Endothelial cell of umbilical vein (primary cell): ENCODE measurements around the gene CSMD2. TPM values are rescaled to one million over a fixed set of nuclear protein-coding genes. Genes with fewer than 3 reads are reported as not detected.

Experiments used
- BruUV-seq: library from RNA; stranded (reverse); fragments of 400-500 nt; replicated peaks from 2 replicates; lab custom pipeline; 2021; lab: Mats Ljungman, UMichigan
- CTCF ChIA-PET: fragments of 300-600, 350-600 bp; sonication (Branson Sonifier 250); formaldehyde crosslinking; loops from one replicate; lab custom pipeline; 2021; ENCODE audit warnings: antibody characterized with exemption, inconsistent platforms; lab: Charles Lee
- POLR2A ChIA-PET: fragments of 300-600, 350-600 bp; sonication (Branson Sonifier 250); formaldehyde crosslinking; loops from one replicate; lab custom pipeline; 2021; ENCODE audit warnings: antibody characterized with exemption, inconsistent platforms; lab: Charles Lee
- DNase-seq: peaks from one replicate; pipeline ENCODE4 v3.0.0-alpha.2; 2011; ENCODE audit warnings: low read depth, low spot score
- FAIRE-seq: peaks from 2 replicates; lab custom pipeline; 2011; peaks lifted over from hg19 to GRCh38; lab: Jason Lieb, UNC
- H2AFZ ChIP-seq: 2 replicates; pipeline ENCODE4 v1.6.0; 2012; ENCODE audit warnings: low read depth, low read length, control low read depth, inconsistent platforms
- H3K27ac ChIP-seq: 2 replicates; pipeline ENCODE4 v1.5.1; 2011; ENCODE audit warnings: low read depth, mild to moderate bottlenecking, control low read depth, low read length, moderate library complexity; ENCODE audit not compliant: insufficient read depth
- H3K27me3 ChIP-seq, 2 experiments: 2 replicates each; pipeline versions ENCODE4 v1.6.0 to v1.6.1; 2011; ENCODE audit warnings: low read length in 2 of 2, mixed read lengths in 1 of 2; ENCODE audit not compliant: control insufficient read depth in 2 of 2, insufficient read depth in 2 of 2
- H3K36me3 ChIP-seq, 2 experiments: 2 replicates in 1 of 2; 3 replicates in 1 of 2; pipeline ENCODE4 v1.5.1; 2011; ENCODE audit warnings: low read length in 2 of 2, mild to moderate bottlenecking in 1 of 2, moderate library complexity in 1 of 2; ENCODE audit not compliant: control insufficient read depth in 2 of 2, insufficient read depth in 2 of 2; ENCODE audit errors: extremely low read depth in 1 of 2
- H3K4me1 ChIP-seq: 3 replicates; pipeline ENCODE4 v1.5.1; 2011; ENCODE audit warnings: mild to moderate bottlenecking, low read length; ENCODE audit not compliant: control insufficient read depth, insufficient read depth; ENCODE audit errors: extremely low read depth
- H3K4me2 ChIP-seq: 2 replicates; pipeline ENCODE4 v1.6.1; 2011; ENCODE audit warnings: low read length, control low read depth, mixed read lengths; ENCODE audit not compliant: insufficient read depth
- H3K4me3 ChIP-seq, 3 experiments: fragments of 200-600 bp in 1 of 3; sonication (generic), shearing (Covaris generic) in 1 of 3; replicated peaks in 1 of 3; 2 replicates each; pipeline ENCODE4 v1.5.1; 2011 to 2016; ENCODE audit warnings: control low read depth in 3 of 3, low read length in 3 of 3, mild to moderate bottlenecking in 2 of 3, inconsistent platforms in 1 of 3, low read depth in 1 of 3, moderate library complexity in 1 of 3; ENCODE audit not compliant: insufficient read depth in 1 of 3
- H3K79me2 ChIP-seq: 2 replicates; pipeline ENCODE4 v1.6.0; 2012; ENCODE audit warnings: low read length, inconsistent platforms; ENCODE audit not compliant: control insufficient read depth, insufficient read depth
- H3K9ac ChIP-seq: replicated peaks from 2 replicates; pipeline ENCODE3; 2011; ENCODE audit warnings: low read length, control low read depth; ENCODE audit not compliant: insufficient read depth; ENCODE audit errors: extremely low read depth
- H3K9me1 ChIP-seq: replicated peaks from 3 replicates; pipeline ENCODE4 v1.6.0; 2011; ENCODE audit warnings: mild to moderate bottlenecking, low read length; ENCODE audit not compliant: control insufficient read depth, insufficient read depth; ENCODE audit errors: extremely low read depth
- H3K9me3 ChIP-seq: replicated peaks from 2 replicates; pipeline ENCODE4 v1.5.1; 2012; ENCODE audit warnings: low read length, inconsistent platforms; ENCODE audit not compliant: control insufficient read depth, insufficient read depth
- H4K20me1 ChIP-seq: replicated peaks from 2 replicates; pipeline ENCODE3; 2011; ENCODE audit warnings: mild to moderate bottlenecking, low read length; ENCODE audit not compliant: control insufficient read depth, insufficient read depth; ENCODE audit errors: extremely low read depth
- EZH2 ChIP-seq: IDR thresholded peaks from 2 replicates; pipeline ENCODE4 v1.6.1; 2012; ENCODE audit warnings: borderline replicate concordance, low read depth, mild to moderate bottlenecking, moderate library complexity, low read length, inconsistent platforms; ENCODE audit not compliant: severe bottlenecking
- FOS ChIP-seq: IDR thresholded peaks from 2 replicates; pipeline ENCODE4 v1.6.1; 2011; ENCODE audit warnings: mild to moderate bottlenecking, low read length, moderate library complexity, borderline replicate concordance; ENCODE audit not compliant: insufficient read depth
- GATA2 ChIP-seq: IDR thresholded peaks from 2 replicates; pipeline ENCODE4 v1.7.0; 2011; ENCODE audit warnings: low read depth, mild to moderate bottlenecking, moderate library complexity, mixed read lengths, low read length; ENCODE audit not compliant: insufficient read length, insufficient read depth
- JUN ChIP-seq: IDR thresholded peaks from 2 replicates; pipeline ENCODE4 v1.6.1; 2011; ENCODE audit warnings: borderline replicate concordance, low read depth; ENCODE audit not compliant: insufficient read length, insufficient read depth
- MYC ChIP-seq: IDR thresholded peaks from one replicate; pipeline ENCODE4 v1.6.1; 2011; ENCODE audit warnings: mild to moderate bottlenecking, low read depth, low read length
- POLR2A ChIP-seq: IDR thresholded peaks from 2 replicates; pipeline ENCODE4 v1.6.1; 2012; ENCODE audit warnings: low read depth, mild to moderate bottlenecking, control low read depth, low read length
- POLR2AphosphoS5 ChIP-seq: IDR thresholded peaks from 2 replicates; pipeline ENCODE4 v1.6.1; 2012; ENCODE audit warnings: low read depth, mild to moderate bottlenecking, control low read depth, low read length, moderate library complexity; ENCODE audit not compliant: insufficient read depth
- dilution Hi-C: fragments of 300-500 bp; cut with MboI; formaldehyde crosslinking; loops from one replicate; pipeline ENCODE4 v1.15.0; 2019; ENCODE audit warnings: low sequenced_read_pairs; ENCODE audit not compliant: extremely low pct_ligation_motif_present
- intact Hi-C: fragments of 100-400 bp; cut with micrococcal nuclease; formaldehyde crosslinking; loops from one replicate; pipeline ENCODE4 v1.10.0; 2022
- polyA plus RNA-seq, 4 experiments: library from polyadenylated mRNA; depleted of rRNA in 3 of 4; stranded (reverse) in 3 of 4; unstranded in 1 of 4; fragments of >200 nt; gene quantifications; 2 replicates each; pipeline versions ENCODE4 v1.2.1 to v1.2.3, GENCODE V29; 2011 to 2012; ENCODE audit warnings: missing spikeins in 1 of 4
- total RNA-seq: library from RNA; stranded (reverse); gene quantifications from 2 replicates; pipeline ENCODE4 v1.2.3, GENCODE V29; 2021
- TF ChIP-seq, protein P1 (sequence below), 2 donors: IDR thresholded peaks; 1 replicate in 1 of 2; 2 replicates in 1 of 2; pipeline ENCODE4 v1.5.1; 2011; ENCODE audit warnings: low read length in 2 of 2, mild to moderate bottlenecking in 2 of 2, moderate library complexity in 2 of 2, control low read depth in 1 of 2, inconsistent platforms in 1 of 2, low read depth in 1 of 2; ENCODE audit not compliant: insufficient read depth in 1 of 2; ENCODE audit errors: extremely low read depth in 1 of 2
- TF ChIP-seq, protein P2 (sequence below): IDR thresholded peaks from 2 replicates; pipeline ENCODE4 v1.6.1; 2011; ENCODE audit not compliant: insufficient read depth, insufficient read length

The CSMD2 gene
- total and polyA plus RNA-seq, 2 donors (not counting 3 experiments of a cell fraction or from before 2014, with no cell fraction given), result under 0.01 TPM; not detected in 1

DNA sequence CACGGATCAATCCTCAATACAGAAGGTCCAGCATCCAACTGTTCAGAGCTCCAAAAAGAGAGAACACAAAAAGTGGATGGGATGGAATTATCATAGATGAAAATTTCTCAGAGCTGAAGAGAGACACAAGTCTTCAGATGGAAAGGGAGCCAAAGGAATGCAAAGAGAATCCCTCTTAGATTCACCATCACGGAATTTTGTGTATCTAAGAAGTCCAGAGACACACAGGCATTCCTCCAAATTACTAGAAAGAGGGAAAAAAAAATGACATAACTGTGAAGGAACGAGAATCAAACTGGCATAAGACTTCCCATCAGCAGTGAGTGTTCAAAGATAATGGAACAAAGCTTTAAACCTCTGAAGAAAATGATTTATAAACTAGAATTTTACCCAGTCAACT is 591.4 kb downstream of the CSMD2 start:
- no peaks in the 10 kb centered on the region for H3K79me2 ChIP-seq
- intact Hi-C loops, result no loop called here

More for the DNA sequence above, 591.4 kb downstream of the CSMD2 start:
- Histone ChIP-seq H3K4me2 (no peak overlapping the region), H3K4me3 (no peak overlapping the region), H3K9me3 (no peaks in the 10 kb centered on the region), H3K27me3 (no peaks in the 10 kb centered on the region), H3K27ac (no peak overlapping the region), H4K20me1 (no peaks in the 10 kb centered on the region), H2AFZ (no peak overlapping the region), H3K4me1 (no peaks in the 10 kb centered on the region), H3K9ac (no peak overlapping the region), H3K36me3 (no peaks in the 10 kb centered on the region), H3K9me1 (no peaks in the 10 kb centered on the region)
- DNase-seq (no peak), FAIRE-seq (no peak)
- no peak for TF ChIP-seq POLR2AphosphoS5
- TF ChIP-seq POLR2A, result no peak
- no peak for TF ChIP-seq EZH2
- TF ChIP-seq JUN, result no peak
- TF ChIP-seq FOS, result no peak
- TF ChIP-seq, protein P1, sequence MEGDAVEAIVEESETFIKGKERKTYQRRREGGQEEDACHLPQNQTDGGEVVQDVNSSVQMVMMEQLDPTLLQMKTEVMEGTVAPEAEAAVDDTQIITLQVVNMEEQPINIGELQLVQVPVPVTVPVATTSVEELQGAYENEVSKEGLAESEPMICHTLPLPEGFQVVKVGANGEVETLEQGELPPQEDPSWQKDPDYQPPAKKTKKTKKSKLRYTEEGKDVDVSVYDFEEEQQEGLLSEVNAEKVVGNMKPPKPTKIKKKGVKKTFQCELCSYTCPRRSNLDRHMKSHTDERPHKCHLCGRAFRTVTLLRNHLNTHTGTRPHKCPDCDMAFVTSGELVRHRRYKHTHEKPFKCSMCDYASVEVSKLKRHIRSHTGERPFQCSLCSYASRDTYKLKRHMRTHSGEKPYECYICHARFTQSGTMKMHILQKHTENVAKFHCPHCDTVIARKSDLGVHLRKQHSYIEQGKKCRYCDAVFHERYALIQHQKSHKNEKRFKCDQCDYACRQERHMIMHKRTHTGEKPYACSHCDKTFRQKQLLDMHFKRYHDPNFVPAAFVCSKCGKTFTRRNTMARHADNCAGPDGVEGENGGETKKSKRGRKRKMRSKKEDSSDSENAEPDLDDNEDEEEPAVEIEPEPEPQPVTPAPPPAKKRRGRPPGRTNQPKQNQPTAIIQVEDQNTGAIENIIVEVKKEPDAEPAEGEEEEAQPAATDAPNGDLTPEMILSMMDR (IDR thresholded peaks at IDR 0.05; ENCODE audit: extremely low read depth in 1 of 2, insufficient read depth in 1 of 2, low read depth in 1 of 2, low read length in 2 of 2), result no peak
- TF ChIP-seq, protein P2, sequence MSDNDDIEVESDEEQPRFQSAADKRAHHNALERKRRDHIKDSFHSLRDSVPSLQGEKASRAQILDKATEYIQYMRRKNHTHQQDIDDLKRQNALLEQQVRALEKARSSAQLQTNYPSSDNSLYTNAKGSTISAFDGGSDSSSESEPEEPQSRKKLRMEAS, result no peak
- TF ChIP-seq GATA2, result no peak
- no peak for TF ChIP-seq MYC
- ChIA-PET CTCF (no interaction called here), POLR2A (no interaction called here)
- dilution Hi-C loops, result no loop called here
- BruUV-seq, result no TSS peak
